Keratinocyte (primary cell): ENCODE data around the gene USP12. TPM values are rescaled to one million over a fixed set of nuclear protein-coding genes. Genes with fewer than 3 reads are reported as not detected.
"Not testable (repeated sequence)": the region's sequence is repeated elsewhere in the genome, so short reads cannot be mapped to it uniquely, and the experiment has no call there.

ENCODE experiments used
- DNase-seq: peaks from one replicate; pipeline ENCODE4 v3.0.0-alpha.2; 2011; ENCODE audit warnings: low read depth, missing footprints, low spot score
- FAIRE-seq: peaks from 2 replicates; lab custom pipeline; 2011; peaks lifted over from hg19 to GRCh38; lab: Jason Lieb, UNC
- H2AFZ ChIP-seq: 2 replicates; pipeline ENCODE4 v1.6.0; 2012; ENCODE audit warnings: low read length, control low read depth, inconsistent platforms; ENCODE audit not compliant: control insufficient read depth
- H3K27ac ChIP-seq: 2 replicates; pipeline ENCODE4 v1.5.1; 2011; ENCODE audit warnings: low read length; ENCODE audit not compliant: control insufficient read depth, insufficient read depth
- H3K27me3 ChIP-seq: 3 replicates; pipeline ENCODE4 v1.6.0; 2011; ENCODE audit warnings: low read length; ENCODE audit not compliant: control insufficient read depth, insufficient read depth; ENCODE audit errors: extremely low read depth
- H3K36me3 ChIP-seq, 2 experiments: 2 replicates in 1 of 2; 3 replicates in 1 of 2; pipeline ENCODE4 v1.5.1; 2011; ENCODE audit warnings: low read length in 2 of 2, mild to moderate bottlenecking in 1 of 2; ENCODE audit not compliant: control insufficient read depth in 2 of 2, insufficient read depth in 2 of 2; ENCODE audit errors: extremely low read depth in 1 of 2
- H3K4me1 ChIP-seq: 3 replicates; pipeline ENCODE4 v1.5.1; 2011; ENCODE audit warnings: low read length; ENCODE audit not compliant: control insufficient read depth, insufficient read depth; ENCODE audit errors: extremely low read depth
- H3K4me2 ChIP-seq: 3 replicates; pipeline ENCODE4 v1.6.0; 2011; ENCODE audit warnings: low read depth, low read length; ENCODE audit not compliant: control insufficient read depth, insufficient read depth; ENCODE audit errors: extremely low read depth
- H3K4me3 ChIP-seq, 3 experiments: fragments of 200-600 bp in 1 of 3; sonication (generic) in 1 of 3; 2 replicates in 2 of 3; 3 replicates in 1 of 3; pipeline ENCODE4 v1.5.1; 2011 to 2016; ENCODE audit warnings: low read length in 3 of 3, mild to moderate bottlenecking in 3 of 3, control low read depth in 2 of 3, inconsistent platforms in 1 of 3, low read depth in 1 of 3, mixed read lengths in 1 of 3, mixed run types in 1 of 3, moderate library complexity in 1 of 3; ENCODE audit not compliant: control insufficient read depth in 2 of 3, insufficient read depth in 2 of 3; ENCODE audit errors: extremely low read depth in 1 of 3
- H3K79me2 ChIP-seq: 2 replicates; pipeline ENCODE4 v1.6.0; 2012; ENCODE audit warnings: low read length; ENCODE audit not compliant: control insufficient read depth, insufficient read depth
- H3K9ac ChIP-seq: 3 replicates; pipeline ENCODE4 v1.6.0; 2011; ENCODE audit warnings: low read length; ENCODE audit not compliant: control insufficient read depth, insufficient read depth; ENCODE audit errors: extremely low read depth
- H3K9me1 ChIP-seq: 3 replicates; pipeline ENCODE4 v1.6.0; 2011; ENCODE audit warnings: low read length; ENCODE audit not compliant: control insufficient read depth, insufficient read depth; ENCODE audit errors: extremely low read depth
- H3K9me3 ChIP-seq: 2 replicates; pipeline ENCODE4 v1.5.1; 2012; ENCODE audit warnings: low read depth, low read length; ENCODE audit not compliant: control insufficient read depth
- H4K20me1 ChIP-seq: 3 replicates; pipeline ENCODE4 v1.6.0; 2011; ENCODE audit warnings: low read length; ENCODE audit not compliant: control insufficient read depth, insufficient read depth; ENCODE audit errors: extremely low read depth
- EZH2 ChIP-seq: IDR thresholded peaks from one replicate; pipeline ENCODE4 v1.6.1; 2012; ENCODE audit warnings: inconsistent platforms, mild to moderate bottlenecking, low read length, moderate library complexity
- dilution Hi-C: fragments of 300-500 bp; cut with MboI; formaldehyde crosslinking; loops from one replicate; pipeline ENCODE4 v1.7.0; 2020; ENCODE audit warnings: low sequenced_read_pairs; ENCODE audit not compliant: extremely low pct_ligation_motif_present
- polyA plus RNA-seq, 5 experiments: library from polyadenylated mRNA; depleted of rRNA in 3 of 5; stranded (reverse) in 3 of 5; stranded (forward) in 1 of 5; unstranded in 1 of 5; fragments of >200 nt; gene quantifications; 1 replicate in 1 of 5; 2 replicates in 3 of 5; 3 replicates in 1 of 5; pipeline versions ENCODE4 v1.2.1 to v1.2.3, GENCODE V29; 2011 to 2012; ENCODE audit warnings: missing spikeins in 2 of 5, low read depth in 1 of 5, low replicate concordance in 1 of 5
- TF ChIP-seq, protein P1 (sequence below), 3 experiments: IDR thresholded peaks in 1 of 3; conservative IDR thresholded peaks in 1 of 3; optimal IDR thresholded peaks in 1 of 3; 2 replicates in 2 of 3; 3 replicates in 1 of 3; pipeline versions ENCODE3 to v1.5.1; 2011; ENCODE audit warnings: low read length in 3 of 3, mild to moderate bottlenecking in 3 of 3, moderate library complexity in 2 of 3, control low read depth in 1 of 3, inconsistent platforms in 1 of 3; ENCODE audit not compliant: insufficient read depth in 2 of 3; ENCODE audit errors: extremely low read depth in 1 of 3

USP12 gene
- polyA plus RNA-seq, 1 donor (not counting 4 experiments of a cell fraction or from before 2014, with no cell fraction given) = 20.7 TPM

DNA sequence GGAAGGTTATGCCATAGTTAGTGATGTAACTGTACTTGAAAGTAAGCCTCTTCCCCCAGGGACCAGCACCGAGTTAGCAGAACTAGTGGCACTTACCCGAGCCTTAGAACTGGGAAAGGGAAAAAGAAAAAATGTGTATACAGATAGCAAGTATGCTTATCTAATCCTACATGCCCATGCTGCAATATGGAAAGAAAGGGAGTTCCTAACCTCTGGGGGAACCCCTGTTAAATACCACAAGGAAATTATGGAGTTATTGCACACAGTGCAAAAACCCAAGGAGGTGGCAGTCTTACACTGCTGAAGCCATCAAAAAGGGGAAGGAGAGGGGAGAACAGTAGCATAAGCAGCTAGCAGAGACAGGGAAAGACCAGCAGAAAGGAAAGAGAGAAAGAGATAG, 46.2 kb upstream of the USP12 start:
- H3K9me1 ChIP-seq, H3K9ac ChIP-seq, H3K36me3 ChIP-seq, H3K79me2 ChIP-seq, DNase-seq, dilution Hi-C loops, H3K27ac ChIP-seq, H3K4me2 ChIP-seq, H3K4me3 ChIP-seq, H2AFZ ChIP-seq, H4K20me1 ChIP-seq, FAIRE-seq, H3K27me3 ChIP-seq, H3K9me3 ChIP-seq, H3K4me1 ChIP-seq: not testable (repeated sequence)

DNA sequence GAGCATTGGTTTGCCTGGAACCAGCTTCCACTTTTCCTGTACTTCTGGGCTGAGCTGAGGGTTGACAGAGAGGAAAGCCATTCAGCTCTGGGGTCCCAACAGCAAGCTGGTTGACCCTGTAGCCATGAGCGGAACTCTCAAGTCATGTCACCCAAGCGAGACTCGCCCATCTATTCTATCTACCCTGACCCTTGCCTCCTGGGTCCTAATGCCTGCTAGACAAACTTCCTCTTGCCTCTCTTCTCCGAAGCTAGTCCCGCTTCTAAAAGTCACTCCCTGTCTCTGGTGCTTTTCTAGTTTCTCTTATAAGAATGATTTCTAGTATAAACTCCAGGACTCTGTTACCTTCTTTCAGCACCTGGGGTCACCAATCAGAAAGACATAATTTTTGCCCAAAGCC, 41.8 kb upstream of the USP12 start:
- H3K4me3 ChIP-seq, H4K20me1 ChIP-seq, H3K4me1 ChIP-seq, FAIRE-seq, H3K79me2 ChIP-seq, H3K9me1 ChIP-seq, H3K36me3 ChIP-seq, H2AFZ ChIP-seq, H3K27ac ChIP-seq, H3K27me3 ChIP-seq, dilution Hi-C loops, H3K9ac ChIP-seq, H3K9me3 ChIP-seq, H3K4me2 ChIP-seq, DNase-seq: not testable (repeated sequence)

DNA sequence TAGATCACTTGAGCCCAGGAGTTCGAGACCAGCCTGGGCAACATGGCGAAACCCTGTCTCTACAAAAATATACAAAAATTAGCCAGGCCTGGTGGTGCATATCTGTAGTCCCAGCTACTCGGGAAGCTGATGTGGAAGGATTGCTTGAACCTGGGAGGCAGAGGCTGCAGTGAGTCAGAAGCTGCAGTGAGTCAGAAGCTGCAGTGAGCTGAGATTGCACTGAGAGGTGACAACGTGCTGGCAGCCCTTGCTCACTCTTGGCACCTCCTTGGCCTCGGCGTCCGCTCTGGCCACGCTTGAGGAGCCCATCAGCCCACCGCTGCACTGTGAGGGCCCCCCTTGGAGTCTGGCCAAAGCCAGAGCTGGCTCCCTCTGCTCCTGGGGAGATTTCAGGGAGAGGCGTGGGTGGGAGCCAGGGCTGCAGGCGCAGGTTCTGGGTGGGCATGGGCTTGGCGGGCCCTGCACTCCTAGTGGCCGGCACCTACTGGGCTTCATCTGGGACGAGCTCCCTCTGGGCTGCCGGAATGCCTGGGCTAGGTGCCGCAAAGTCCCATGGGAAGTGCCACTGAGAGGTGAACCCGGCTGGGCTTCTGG, 40.3 kb upstream of the USP12 start:
- Histone ChIP-seq H3K4me1 (no peaks in the 10 kb centered on the region), H3K27ac (no peak overlapping the region), H4K20me1 (no peaks in the 10 kb centered on the region), H3K4me3 (no peak overlapping the region), H2AFZ (no peak overlapping the region), H3K9me3 (no peaks in the 10 kb centered on the region), H3K36me3 (no peaks in the 10 kb centered on the region), H3K9me1 (no peaks in the 10 kb centered on the region), H3K9ac (no peak overlapping the region), H3K27me3 (no peaks in the 10 kb centered on the region), H3K79me2 (no peaks in the 10 kb centered on the region), H3K4me2 (no peak overlapping the region)
- dilution Hi-C loops = no loop called here
- FAIRE-seq = peak; percentile 52
- TF ChIP-seq, protein P1, sequence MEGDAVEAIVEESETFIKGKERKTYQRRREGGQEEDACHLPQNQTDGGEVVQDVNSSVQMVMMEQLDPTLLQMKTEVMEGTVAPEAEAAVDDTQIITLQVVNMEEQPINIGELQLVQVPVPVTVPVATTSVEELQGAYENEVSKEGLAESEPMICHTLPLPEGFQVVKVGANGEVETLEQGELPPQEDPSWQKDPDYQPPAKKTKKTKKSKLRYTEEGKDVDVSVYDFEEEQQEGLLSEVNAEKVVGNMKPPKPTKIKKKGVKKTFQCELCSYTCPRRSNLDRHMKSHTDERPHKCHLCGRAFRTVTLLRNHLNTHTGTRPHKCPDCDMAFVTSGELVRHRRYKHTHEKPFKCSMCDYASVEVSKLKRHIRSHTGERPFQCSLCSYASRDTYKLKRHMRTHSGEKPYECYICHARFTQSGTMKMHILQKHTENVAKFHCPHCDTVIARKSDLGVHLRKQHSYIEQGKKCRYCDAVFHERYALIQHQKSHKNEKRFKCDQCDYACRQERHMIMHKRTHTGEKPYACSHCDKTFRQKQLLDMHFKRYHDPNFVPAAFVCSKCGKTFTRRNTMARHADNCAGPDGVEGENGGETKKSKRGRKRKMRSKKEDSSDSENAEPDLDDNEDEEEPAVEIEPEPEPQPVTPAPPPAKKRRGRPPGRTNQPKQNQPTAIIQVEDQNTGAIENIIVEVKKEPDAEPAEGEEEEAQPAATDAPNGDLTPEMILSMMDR (optimal IDR thresholded peaks at IDR 0.05 in 1 of 3, IDR thresholded peaks at IDR 0.05 in 1 of 3, conservative IDR thresholded peaks at IDR 0.05 in 1 of 3; ENCODE audit: extremely low read depth in 1 of 3, insufficient read depth in 2 of 3, low read length in 3 of 3) = no peak
- no peak for TF ChIP-seq EZH2
- DNase-seq = no peak
